Activated CD4-positive, alpha-beta T cell treated with anti-CD3 and anti-CD28 coated beads, Interleukin-2, amount 10 ng/mL, durations not matched to agents 7 days and 5 days (primary cell): ENCODE data around the gene AKR1B15. TPM values are rescaled to one million over a fixed set of nuclear protein-coding genes. Genes with fewer than 3 reads are reported as not detected.

Source experiments
- CTCF ChIA-PET: fragments of 350-600 bp; sonication (Branson Sonifier 250); formaldehyde crosslinking; loops from one replicate; lab custom pipeline; 2021; ENCODE audit warnings: antibody characterized with exemption; lab: Charles Lee
- POLR2A ChIA-PET: fragments of 350-600 bp; sonication (Branson Sonifier 250); formaldehyde crosslinking; loops from one replicate; lab custom pipeline; 2021; ENCODE audit warnings: antibody characterized with exemption; lab: Charles Lee
- DNase-seq: peaks from one replicate; pipeline ENCODE4 v3.0.0-alpha.2; 2020
- H3K27ac Mint-ChIP-seq: one replicate; pipeline ENCODE4 v1.8.0; 2021; ENCODE audit warnings: mild to moderate bottlenecking, moderate library complexity, mixed read lengths
- H3K27me3 Mint-ChIP-seq: one replicate; pipeline ENCODE4 v1.8.0; 2021; ENCODE audit warnings: mixed read lengths
- H3K36me3 Mint-ChIP-seq: one replicate; pipeline ENCODE4 v1.8.0; 2021; ENCODE audit warnings: low read depth, mixed read lengths
- H3K4me1 Mint-ChIP-seq: one replicate; pipeline ENCODE4 v1.8.0; 2021; ENCODE audit warnings: mixed read lengths
- H3K4me3 Mint-ChIP-seq: one replicate; pipeline ENCODE4 v1.8.0; 2021; ENCODE audit warnings: mild to moderate bottlenecking, moderate library complexity, mixed read lengths
- H3K9me3 Mint-ChIP-seq: one replicate; pipeline ENCODE4 v1.8.0; 2021; ENCODE audit warnings: mixed read lengths
- total RNA-seq, 2 experiments: library from RNA; stranded (reverse); gene quantifications; one replicate each; pipeline ENCODE4 v1.2.3, GENCODE V29; 2021

AKR1B15 gene
- total RNA-seq, 2 experiments from 2014 or later = not detected

GRCh38 chr7:134574322-134574721 lies 25.4 kb downstream of the AKR1B15 start:
- Mint-ChIP-seq H3K27me3 (peaks cover 16% of the 10 kb centered on the region), H3K27ac (no peak overlapping the region), H3K36me3 (no peaks in the 10 kb centered on the region), H3K9me3 (peaks cover 2% of the 10 kb centered on the region), H3K4me1 (no peaks in the 10 kb centered on the region), H3K4me3 (no peak overlapping the region)
- no peak for DNase-seq
- POLR2A ChIA-PET = interaction anchor here (0.5 kb wide), 1 partner anchor 12 kb away, joined by 3 read pairs; no protein-coding TSS in a partner anchor
- CTCF ChIA-PET = interaction anchor here (1.2 kb wide), 1 partner anchor 12 kb away, joined by 4 read pairs; no protein-coding TSS in a partner anchor

- CTCF ChIA-PET = interaction anchor here (0.8 kb wide), 1 partner anchor 75 kb away, joined by 3 read pairs; no protein-coding TSS in a partner anchor
- Mint-ChIP-seq H3K36me3 (no peaks in the 10 kb centered on the region), H3K4me1 (no peaks in the 10 kb centered on the region), H3K9me3 (no peaks in the 10 kb centered on the region), H3K27me3 (peaks cover 14% of the 10 kb centered on the region), H3K27ac (no peak overlapping the region), H3K4me3 (no peak overlapping the region)
- no peak for DNase-seq
- POLR2A ChIA-PET = no interaction called here
Measured at GRCh38 chr7:134584290-134584689, 35.4 kb downstream of the AKR1B15 start.

- no peaks in the 10 kb centered on the region for H3K36me3 Mint-ChIP-seq
- ChIA-PET CTCF (interaction anchor here (0.6 kb wide), 1 partner anchor 11 kb away, joined by 3 read pairs; no protein-coding TSS in a partner anchor), POLR2A (no interaction called here)
- H3K9me3 Mint-ChIP-seq = no peaks in the 10 kb centered on the region
- H3K27me3 Mint-ChIP-seq = peaks cover 14% of the 10 kb centered on the region
- H3K4me3 Mint-ChIP-seq = no peak overlapping the region
- H3K4me1 Mint-ChIP-seq = no peaks in the 10 kb centered on the region
- DNase-seq = no peak
- no peak overlapping the region for H3K27ac Mint-ChIP-seq
Measured at GRCh38 chr7:134585897-134586296, 37.0 kb downstream of the AKR1B15 start.

GRCh38 chr7:134587750-134588149 lies 38.8 kb downstream of the AKR1B15 start:
- Mint-ChIP-seq H3K27me3 (peaks cover 11% of the 10 kb centered on the region), H3K36me3 (no peaks in the 10 kb centered on the region), H3K9me3 (peaks cover 4% of the 10 kb centered on the region), H3K4me1 (no peaks in the 10 kb centered on the region), H3K27ac (no peak overlapping the region), H3K4me3 (no peak overlapping the region)
- CTCF ChIA-PET = no interaction called here
- no peak for DNase-seq
- POLR2A ChIA-PET = interaction anchor here (0.7 kb wide), 1 partner anchor 66 kb away, joined by 4 read pairs; no protein-coding TSS in a partner anchor

GRCh38 chr7:134589491-134589941 lies 40.6 kb downstream of the AKR1B15 start:
- POLR2A ChIA-PET = no interaction called here
- Mint-ChIP-seq H3K27me3 (peaks cover 3% of the 10 kb centered on the region), H3K36me3 (no peaks in the 10 kb centered on the region), H3K4me3 (no peak overlapping the region), H3K27ac (no peak overlapping the region), H3K9me3 (peaks cover 8% of the 10 kb centered on the region), H3K4me1 (no peaks in the 10 kb centered on the region)
- DNase-seq = no peak
- CTCF ChIA-PET = no interaction called here

- H3K36me3 Mint-ChIP-seq = no peaks in the 10 kb centered on the region
- no peak overlapping the region for H3K4me3 Mint-ChIP-seq
- POLR2A ChIA-PET = no interaction called here
- no peaks in the 10 kb centered on the region for H3K4me1 Mint-ChIP-seq
- CTCF ChIA-PET = no interaction called here
- no peak overlapping the region for H3K27ac Mint-ChIP-seq
- DNase-seq = no peak
- H3K27me3 Mint-ChIP-seq = peaks cover 6% of the 10 kb centered on the region
- peaks cover 10% of the 10 kb centered on the region for H3K9me3 Mint-ChIP-seq
Measured at GRCh38 chr7:134593530-134594392, 44.9 kb downstream of the AKR1B15 start.

GRCh38 chr7:134594877-134595276 lies 46.0 kb downstream of the AKR1B15 start:
- H3K36me3 Mint-ChIP-seq = no peaks in the 10 kb centered on the region
- H3K27ac Mint-ChIP-seq = no peak overlapping the region
- no peak overlapping the region for H3K4me3 Mint-ChIP-seq
- DNase-seq = no peak
- POLR2A ChIA-PET = no interaction called here
- H3K9me3 Mint-ChIP-seq = peaks cover 14% of the 10 kb centered on the region
- no peaks in the 10 kb centered on the region for H3K4me1 Mint-ChIP-seq
- CTCF ChIA-PET = no interaction called here
- peaks cover 9% of the 10 kb centered on the region for H3K27me3 Mint-ChIP-seq

- H3K4me1 Mint-ChIP-seq = no peaks in the 10 kb centered on the region
- H3K27me3 Mint-ChIP-seq = peaks cover 14% of the 10 kb centered on the region
- H3K4me3 Mint-ChIP-seq = no peak overlapping the region
- ChIA-PET POLR2A (no interaction called here), CTCF (no interaction called here)
- DNase-seq = no peak
- no peak overlapping the region for H3K27ac Mint-ChIP-seq
- H3K9me3 Mint-ChIP-seq = peaks cover 6% of the 10 kb centered on the region
- H3K36me3 Mint-ChIP-seq = no peaks in the 10 kb centered on the region
Measured at GRCh38 chr7:134599371-134599770, 50.5 kb downstream of the AKR1B15 start.

GRCh38 chr7:134601459-134601858 lies 52.5 kb downstream of the AKR1B15 start:
- Mint-ChIP-seq H3K9me3 (peaks cover 6% of the 10 kb centered on the region), H3K4me1 (peaks cover 1% of the 10 kb centered on the region), H3K4me3 (no peak overlapping the region), H3K27me3 (peaks cover 21% of the 10 kb centered on the region), H3K27ac (no peak overlapping the region), H3K36me3 (no peaks in the 10 kb centered on the region)
- CTCF ChIA-PET = no interaction called here
- DNase-seq = no peak
- POLR2A ChIA-PET = no interaction called here

GRCh38 chr7:134602881-134603451 lies 54.1 kb downstream of the AKR1B15 start:
- DNase-seq = no peak
- H3K27ac Mint-ChIP-seq = no peak overlapping the region
- ChIA-PET POLR2A (no interaction called here), CTCF (no interaction called here)
- H3K4me3 Mint-ChIP-seq = no peak overlapping the region
- peaks cover 6% of the 10 kb centered on the region for H3K9me3 Mint-ChIP-seq
- no peaks in the 10 kb centered on the region for H3K36me3 Mint-ChIP-seq
- peaks cover 3% of the 10 kb centered on the region for H3K4me1 Mint-ChIP-seq
- H3K27me3 Mint-ChIP-seq = peaks cover 34% of the 10 kb centered on the region

- Mint-ChIP-seq H3K9me3 (no peaks in the 10 kb centered on the region), H3K4me3 (no peak overlapping the region), H3K27ac (no peak overlapping the region), H3K4me1 (peaks cover 3% of the 10 kb centered on the region), H3K36me3 (no peaks in the 10 kb centered on the region), H3K27me3 (peaks cover 40% of the 10 kb centered on the region)
- ChIA-PET POLR2A (no interaction called here), CTCF (interaction anchor here (0.8 to 2.8 kb wide), 5 partner anchors 13 to 183 kb away, joined by 3 to 11 read pairs (median 4); no protein-coding TSS in a partner anchor)
- peak; percentile 68 for DNase-seq
Measured at GRCh38 chr7:134605978-134606923, 57.3 kb downstream of the AKR1B15 start.

- POLR2A ChIA-PET = no interaction called here
- Mint-ChIP-seq H3K27ac (no peak overlapping the region), H3K27me3 (peaks cover 30% of the 10 kb centered on the region)
Measured at GRCh38 chr7:134611611-134612151, 62.8 kb downstream of the AKR1B15 start.

More at GRCh38 chr7:134611611-134612151, 62.8 kb downstream of the AKR1B15 start:
- Mint-ChIP-seq H3K4me1 (peaks cover 10% of the 10 kb centered on the region), H3K9me3 (no peaks in the 10 kb centered on the region), H3K4me3 (no peak overlapping the region), H3K36me3 (no peaks in the 10 kb centered on the region)
- CTCF ChIA-PET = interaction anchor here (0.7 to 2.0 kb wide), 5 partner anchors 12 to 443 kb away, joined by 3 to 7 read pairs (median 4); partner anchors contain the start of gene BPGM
- DNase-seq = no peak
